SK-N-MC (cell line): Measurements from ENCODE around the gene HIBADH.

Experiments used
- EZH2 ChIP-seq: fragments of 200-600 bp; sonication (generic); IDR thresholded peaks from one replicate; pipeline ENCODE4 v1.6.1; 2017; ENCODE audit warnings: antibody characterized with exemption
- POLR2AphosphoS5 ChIP-seq: IDR thresholded peaks from 2 replicates; pipeline ENCODE4 v1.6.1; 2012; ENCODE audit warnings: mild to moderate bottlenecking, low read depth, low read length, borderline replicate concordance

- TF ChIP-seq POLR2AphosphoS5 = no peak
- TF ChIP-seq EZH2 = no peak
These were observed 136.6 kb downstream of the HIBADH start for GRCh38 chr7:27526131-27526530.
